Peyer's patch (tissue), 4 donors: ENCODE results near the gene QTRT2.

Experiments
- POLR2A ChIP-seq, 2 donors: fragments of 450-650 bp; IDR thresholded peaks; one replicate each; pipeline ENCODE4 v1.5.1; 2017; ENCODE audit warnings: antibody characterized with exemption in 2 of 2, mild to moderate bottlenecking in 2 of 2, moderate library complexity in 2 of 2
- TF ChIP-seq, protein P1 (sequence below), 6 experiments: fragments of 450-650 bp in 4 of 6; fragments of 200-600 bp in 2 of 6; sonication (generic) in 1 of 6; IDR thresholded peaks; one replicate each; pipeline ENCODE4 v1.5.1; 2017 to 2019; ENCODE audit warnings: antibody characterized with exemption in 6 of 6, mild to moderate bottlenecking in 3 of 6, moderate library complexity in 1 of 6

DNA sequence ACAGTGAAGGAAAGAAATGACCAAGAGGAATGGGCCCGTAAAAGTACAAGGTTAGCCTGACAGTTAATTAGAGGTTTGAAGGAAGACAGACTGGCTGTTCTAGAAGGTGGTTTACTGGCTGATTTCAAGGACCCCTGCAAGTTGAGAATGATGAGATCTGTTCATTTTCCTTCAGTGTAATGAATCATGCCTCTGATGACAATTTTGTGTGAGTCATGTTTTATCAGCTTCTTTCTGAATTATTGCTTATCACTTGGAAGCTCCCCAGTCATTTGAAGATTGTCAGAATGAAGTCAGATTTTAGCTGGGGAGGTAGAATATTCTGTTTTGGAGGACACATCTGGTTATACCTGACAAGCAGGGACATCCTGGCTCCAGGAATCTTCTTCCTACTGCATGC is 71.7 kb downstream of the QTRT2 start:
- TF ChIP-seq, protein P1, sequence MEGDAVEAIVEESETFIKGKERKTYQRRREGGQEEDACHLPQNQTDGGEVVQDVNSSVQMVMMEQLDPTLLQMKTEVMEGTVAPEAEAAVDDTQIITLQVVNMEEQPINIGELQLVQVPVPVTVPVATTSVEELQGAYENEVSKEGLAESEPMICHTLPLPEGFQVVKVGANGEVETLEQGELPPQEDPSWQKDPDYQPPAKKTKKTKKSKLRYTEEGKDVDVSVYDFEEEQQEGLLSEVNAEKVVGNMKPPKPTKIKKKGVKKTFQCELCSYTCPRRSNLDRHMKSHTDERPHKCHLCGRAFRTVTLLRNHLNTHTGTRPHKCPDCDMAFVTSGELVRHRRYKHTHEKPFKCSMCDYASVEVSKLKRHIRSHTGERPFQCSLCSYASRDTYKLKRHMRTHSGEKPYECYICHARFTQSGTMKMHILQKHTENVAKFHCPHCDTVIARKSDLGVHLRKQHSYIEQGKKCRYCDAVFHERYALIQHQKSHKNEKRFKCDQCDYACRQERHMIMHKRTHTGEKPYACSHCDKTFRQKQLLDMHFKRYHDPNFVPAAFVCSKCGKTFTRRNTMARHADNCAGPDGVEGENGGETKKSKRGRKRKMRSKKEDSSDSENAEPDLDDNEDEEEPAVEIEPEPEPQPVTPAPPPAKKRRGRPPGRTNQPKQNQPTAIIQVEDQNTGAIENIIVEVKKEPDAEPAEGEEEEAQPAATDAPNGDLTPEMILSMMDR (IDR thresholded peaks at IDR 0.05): no peak
- TF ChIP-seq POLR2A (IDR thresholded peaks at IDR 0.05): no peak
